ENCODE measurements around the gene ANO3.

ANO3 gene

DNA sequence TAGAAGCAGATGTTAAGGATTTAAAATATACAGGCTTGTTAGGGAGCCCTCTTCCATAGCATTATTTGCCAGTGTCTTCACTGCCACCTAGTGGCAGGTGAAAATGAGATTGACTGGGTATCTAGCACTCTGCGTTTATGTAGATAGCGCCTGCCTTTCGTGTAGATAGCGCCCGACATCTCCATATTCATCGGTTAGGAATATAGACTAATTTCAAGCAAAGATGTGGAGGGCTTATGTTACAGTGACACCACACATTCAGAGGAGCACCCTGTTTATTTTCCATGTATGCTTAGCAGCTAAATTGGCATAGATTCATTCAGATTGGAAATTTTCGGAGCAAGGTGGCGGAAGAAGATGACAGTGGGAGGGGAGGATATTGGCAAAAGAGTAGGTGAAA lies 318.0 kb downstream of the ANO3 start:
- DNase-seq (ENCODE audit: low read depth): peak; percentile 69
- TF ChIP-seq CTCF (conservative IDR thresholded peaks at IDR 0.05; ENCODE audit: low read length): peak; percentile 82
- no peak overlapping the region for H3K4me3 ChIP-seq (ENCODE audit: low read length)

GRCh38 chr11:26651916-26652315 lies 320.0 kb downstream of the ANO3 start:
- TF ChIP-seq CTCF (conservative IDR thresholded peaks at IDR 0.05; ENCODE audit: low read length): no peak
- DNase-seq (ENCODE audit: low read depth): no peak
- H3K4me3 ChIP-seq (ENCODE audit: low read length): no peak overlapping the region

DNA sequence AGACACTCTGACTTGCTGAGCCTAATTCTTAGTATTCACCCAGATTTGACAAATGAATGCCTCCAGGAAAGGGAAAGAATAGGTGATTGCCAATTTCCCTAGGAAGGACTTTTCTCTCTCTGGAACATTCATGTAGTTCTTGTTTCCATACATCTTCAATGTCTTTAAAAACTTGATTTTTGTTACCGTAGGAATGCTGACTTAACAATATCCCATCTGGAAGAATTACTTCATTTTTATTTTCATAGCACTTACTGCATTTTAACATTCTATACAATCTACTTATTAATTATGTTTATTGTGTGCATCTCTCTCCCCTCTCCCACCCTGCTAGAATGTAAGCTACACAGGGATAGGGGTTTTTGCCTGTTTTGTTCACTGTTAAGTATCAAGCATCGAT lies 323.4 kb downstream of the ANO3 start:
- H3K4me3 ChIP-seq (ENCODE audit: low read length): no peak overlapping the region
- TF ChIP-seq CTCF (conservative IDR thresholded peaks at IDR 0.05; ENCODE audit: low read length): no peak
- DNase-seq (ENCODE audit: low read depth): no peak

GRCh38 chr11:26662916-26663315 lies 331.0 kb downstream of the ANO3 start:
- no peak for TF ChIP-seq CTCF (conservative IDR thresholded peaks at IDR 0.05; ENCODE audit: low read length)
- no peak for DNase-seq (ENCODE audit: low read depth)
- H3K4me3 ChIP-seq (ENCODE audit: low read length): no peak overlapping the region

DNA sequence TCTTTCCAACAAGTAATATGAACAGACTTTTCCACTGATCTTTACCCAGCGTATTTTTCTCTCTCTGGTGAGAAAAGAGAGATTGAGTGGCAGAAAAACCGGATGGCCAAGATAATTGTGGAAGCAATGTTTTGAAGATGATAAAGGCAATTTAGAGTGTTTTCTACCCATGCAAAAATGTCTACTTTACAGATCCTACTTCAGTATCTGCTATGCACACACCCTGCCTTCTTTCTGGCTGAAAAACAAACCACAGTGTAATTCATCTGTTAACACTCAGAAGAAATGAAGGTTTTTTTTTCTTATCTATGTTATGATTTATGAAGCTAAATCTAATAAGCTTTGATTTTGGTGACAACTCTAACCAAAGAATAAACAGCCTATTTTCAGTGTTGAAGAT lies 333.1 kb downstream of the ANO3 start:
- TF ChIP-seq CTCF (conservative IDR thresholded peaks at IDR 0.05; ENCODE audit: low read length): no peak
- DNase-seq (ENCODE audit: low read depth): no peak

GRCh38 chr11:26665946-26666345 lies 334.0 kb downstream of the ANO3 start:
- no peak overlapping the region for H3K4me3 ChIP-seq (ENCODE audit: low read length)
- no peak for DNase-seq (ENCODE audit: low read depth)
- no peak for TF ChIP-seq CTCF (conservative IDR thresholded peaks at IDR 0.05; ENCODE audit: low read length)

More for the DNA sequence above, 333.1 kb downstream of the ANO3 start:
- no peak overlapping the region for H3K4me3 ChIP-seq (ENCODE audit: low read length)

DNA sequence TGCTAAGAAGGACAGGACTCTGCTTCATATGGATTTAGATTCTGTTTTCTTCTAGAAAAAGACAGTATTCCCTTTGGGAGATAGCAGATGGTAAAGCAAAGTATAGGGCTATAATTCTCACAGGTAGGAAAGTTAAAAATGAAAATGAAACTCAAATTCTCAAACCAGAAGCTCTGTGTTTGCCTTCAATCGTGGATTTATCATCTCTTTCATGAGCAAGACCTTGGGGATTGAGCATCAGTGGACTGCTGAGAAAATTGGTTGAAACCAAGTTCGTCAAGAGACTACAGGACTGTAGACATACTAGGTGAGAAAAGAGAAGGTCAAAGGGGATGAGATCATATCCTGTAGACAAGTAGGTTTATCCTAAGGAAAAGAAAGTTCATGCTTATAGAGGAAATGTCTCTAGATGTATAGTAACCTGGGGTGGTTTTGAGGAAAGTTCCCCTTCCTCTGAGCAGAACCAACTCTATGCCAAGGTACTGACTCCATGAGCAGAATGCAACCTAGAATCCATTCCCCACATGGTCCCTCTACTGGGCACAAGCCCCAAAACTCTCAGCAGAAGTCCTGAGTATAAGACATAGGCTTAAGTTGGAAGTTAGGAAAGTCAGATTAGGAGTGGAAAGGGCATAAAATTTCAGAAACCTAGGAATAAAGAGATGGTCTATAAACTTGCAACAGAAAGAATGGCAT lies 343.5 kb downstream of the ANO3 start:
- no peak overlapping the region for H3K4me3 ChIP-seq (ENCODE audit: low read length)
- DNase-seq (ENCODE audit: low read depth): no peak
- TF ChIP-seq CTCF (conservative IDR thresholded peaks at IDR 0.05; ENCODE audit: low read length): no peak

All from AG10803 (cell line).